Right renal cortex interstitium (tissue), 3 donors: ENCODE measurements around the gene OLIG3. TPM values are rescaled to one million over a fixed set of nuclear protein-coding genes. Genes with fewer than 3 reads are reported as not detected.

Experiments
- DNase-seq, 3 donors: peaks; one replicate each; pipeline ENCODE4 v3.0.0-alpha.2; 2013; ENCODE audit warnings: low read depth in 3 of 3, low spot score in 2 of 3
- polyA plus RNA-seq, 3 donors: library from polyadenylated mRNA; unstranded; fragments of 120-200 nt; gene quantifications; one replicate each; pipeline ENCODE4 v1.2.1, GENCODE V29; 2013; ENCODE audit not compliant: insufficient read length in 3 of 3

The OLIG3 gene
- polyA plus RNA-seq, 3 donors = not detected

- no peak for DNase-seq
These were observed 2.9 kb upstream of the OLIG3 start for GRCh38 chr6:137496909-137497720.

GRCh38 chr6:137496368-137496767, 2.2 kb upstream of the OLIG3 start:
- no peak for DNase-seq

- DNase-seq = no peak
These were observed 1.6 kb upstream of the OLIG3 start for GRCh38 chr6:137495703-137496336.

- DNase-seq = no peak
These were observed 951 bp upstream of the OLIG3 start for GRCh38 chr6:137494988-137495702.

GRCh38 chr6:137493218-137494038, 766 bp downstream of the OLIG3 start:
- no peak for DNase-seq

GRCh38 chr6:137492289-137493217, 1.6 kb downstream of the OLIG3 start:
- DNase-seq = no peak

GRCh38 chr6:137491478-137491877, 2.7 kb downstream of the OLIG3 start:
- no peak for DNase-seq

GRCh38 chr6:137490961-137491360, 3.2 kb downstream of the OLIG3 start:
- no peak for DNase-seq

GRCh38 chr6:137490006-137490905, 3.9 kb downstream of the OLIG3 start:
- no peak for DNase-seq

GRCh38 chr6:137489046-137490005, 4.9 kb downstream of the OLIG3 start:
- no peak for DNase-seq

- DNase-seq = no peak
These were observed 5.8 kb downstream of the OLIG3 start for GRCh38 chr6:137488150-137489045.

- DNase-seq = no peak
These were observed 6.4 kb downstream of the OLIG3 start for GRCh38 chr6:137487869-137488149.

GRCh38 chr6:137487181-137487868, 6.9 kb downstream of the OLIG3 start:
- no peak for DNase-seq

- no peak for DNase-seq
These were observed 7.8 kb downstream of the OLIG3 start for GRCh38 chr6:137486416-137486815.

- DNase-seq = no peak
These were observed 13.8 kb downstream of the OLIG3 start for GRCh38 chr6:137480431-137480830.

GRCh38 chr6:137475103-137475502, 19.1 kb downstream of the OLIG3 start:
- DNase-seq = no peak
